Right atrium auricular region (tissue), 2 donors: ENCODE data around the gene PRDM16. TPM values are rescaled to one million over a fixed set of nuclear protein-coding genes. Genes with fewer than 3 reads are reported as not detected.

Source experiments
- DNase-seq: peaks from one replicate; pipeline ENCODE4 v3.0.0-alpha.2; 2019; ENCODE audit warnings: low spot score
- H3K27ac ChIP-seq, 2 donors: fragments of 200-600 bp; sonication (generic); 1 replicate in 1 of 2; 2 replicates in 1 of 2; pipeline ENCODE4 v1.5.1; 2016 to 2019
- H3K27me3 ChIP-seq, 2 donors: fragments of 200-600 bp; sonication (generic); one replicate each; pipeline versions ENCODE4 v1.5.1 to v1.6.0; 2017 to 2019
- H3K36me3 ChIP-seq: fragments of 200-600 bp; sonication (generic); one replicate; pipeline ENCODE4 v1.5.1; 2016
- H3K4me1 ChIP-seq, 2 donors: fragments of 200-600 bp; sonication (generic); one replicate each; pipeline versions ENCODE4 v1.5.1 to v1.6.0; 2017 to 2019
- H3K4me3 ChIP-seq, 2 donors: fragments of 200-600 bp; sonication (generic); 1 replicate in 1 of 2; 2 replicates in 1 of 2; pipeline ENCODE4 v1.5.1; 2017 to 2019; ENCODE audit warnings: mild to moderate bottlenecking in 1 of 2, moderate library complexity in 1 of 2
- H3K9me3 ChIP-seq, 2 donors: fragments of 200-600 bp; sonication (generic); one replicate each; pipeline ENCODE4 v1.5.1; 2019
- total RNA-seq, 2 donors: library from RNA; depleted of rRNA; stranded (reverse); fragments of >200 nt; gene quantifications; one replicate each; pipeline ENCODE4 v1.1.0, GENCODE V29; 2016
- TF ChIP-seq, protein P1 (sequence below), 2 donors: fragments of 200-600 bp; sonication (generic); IDR thresholded peaks; one replicate each; pipeline ENCODE4 v1.5.1; 2019; ENCODE audit warnings: antibody characterized with exemption in 2 of 2

Gene PRDM16
- total RNA-seq, 2 donors from 2014 or later: 0.22 to 3.3 TPM

- Histone ChIP-seq H3K36me3 (no peaks in the 10 kb centered on the region), H3K4me1 (no peaks in the 10 kb centered on the region), H3K27me3 (no peaks in the 10 kb centered on the region), H3K4me3 (no peak overlapping the region), H3K27ac (no peak overlapping the region), H3K9me3 (no peaks in the 10 kb centered on the region)
- TF ChIP-seq, protein P1, sequence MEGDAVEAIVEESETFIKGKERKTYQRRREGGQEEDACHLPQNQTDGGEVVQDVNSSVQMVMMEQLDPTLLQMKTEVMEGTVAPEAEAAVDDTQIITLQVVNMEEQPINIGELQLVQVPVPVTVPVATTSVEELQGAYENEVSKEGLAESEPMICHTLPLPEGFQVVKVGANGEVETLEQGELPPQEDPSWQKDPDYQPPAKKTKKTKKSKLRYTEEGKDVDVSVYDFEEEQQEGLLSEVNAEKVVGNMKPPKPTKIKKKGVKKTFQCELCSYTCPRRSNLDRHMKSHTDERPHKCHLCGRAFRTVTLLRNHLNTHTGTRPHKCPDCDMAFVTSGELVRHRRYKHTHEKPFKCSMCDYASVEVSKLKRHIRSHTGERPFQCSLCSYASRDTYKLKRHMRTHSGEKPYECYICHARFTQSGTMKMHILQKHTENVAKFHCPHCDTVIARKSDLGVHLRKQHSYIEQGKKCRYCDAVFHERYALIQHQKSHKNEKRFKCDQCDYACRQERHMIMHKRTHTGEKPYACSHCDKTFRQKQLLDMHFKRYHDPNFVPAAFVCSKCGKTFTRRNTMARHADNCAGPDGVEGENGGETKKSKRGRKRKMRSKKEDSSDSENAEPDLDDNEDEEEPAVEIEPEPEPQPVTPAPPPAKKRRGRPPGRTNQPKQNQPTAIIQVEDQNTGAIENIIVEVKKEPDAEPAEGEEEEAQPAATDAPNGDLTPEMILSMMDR (IDR thresholded peaks at IDR 0.05): no peak
- no peak for DNase-seq
Measured at GRCh38 chr1:3211582-3212375, 142.8 kb downstream of the PRDM16 start.

DNA sequence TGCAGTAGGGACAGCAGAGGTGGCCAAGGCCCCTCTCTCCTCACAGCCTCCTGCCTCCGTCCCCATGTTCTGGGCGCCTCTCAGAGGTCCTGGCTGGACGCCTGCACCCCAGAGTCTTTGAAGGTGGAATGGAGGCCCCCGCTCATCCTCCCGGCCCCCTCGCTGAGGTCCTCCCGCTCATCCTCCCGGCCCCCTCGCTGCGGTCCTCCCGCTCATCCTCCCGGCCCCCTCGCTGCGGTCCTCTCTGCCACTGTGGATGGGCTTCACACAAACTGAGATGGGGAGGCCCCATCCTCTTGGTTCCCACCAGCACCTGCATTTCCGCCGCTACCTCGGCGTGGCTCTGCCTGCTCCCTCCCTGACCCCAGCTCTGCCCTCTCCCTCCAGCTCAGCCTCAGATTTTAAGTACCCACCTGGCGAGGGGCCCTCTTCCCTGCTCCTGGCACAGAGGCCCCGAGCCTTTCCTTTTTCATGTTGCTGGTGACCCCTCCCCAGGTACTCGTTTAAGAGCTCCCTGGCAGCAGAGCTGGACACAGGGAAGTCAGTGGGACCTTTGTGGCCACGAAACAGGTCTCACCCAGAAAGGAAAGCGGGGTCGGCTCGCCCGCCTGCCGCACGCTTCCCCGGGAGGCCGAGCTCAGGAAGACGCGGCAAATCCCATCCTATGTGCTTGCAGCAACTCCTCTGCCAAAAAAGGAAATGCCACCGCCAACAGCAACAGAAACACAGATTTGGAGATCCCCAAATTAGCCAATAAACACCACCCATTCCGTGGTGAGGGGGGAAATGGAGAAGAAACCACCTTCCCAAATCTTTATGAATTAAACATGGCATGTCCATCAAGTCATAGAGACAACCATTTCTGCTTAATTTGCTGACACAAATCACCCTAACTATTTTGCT lies 143.7 kb downstream of the PRDM16 start:
- TF ChIP-seq, protein P1 (IDR thresholded peaks at IDR 0.05): no peak
- Histone ChIP-seq H3K36me3 (no peaks in the 10 kb centered on the region), H3K9me3 (no peaks in the 10 kb centered on the region), H3K27ac (no peak overlapping the region), H3K4me1 (no peaks in the 10 kb centered on the region), H3K4me3 (no peak overlapping the region), H3K27me3 (no peaks in the 10 kb centered on the region)
- no peak for DNase-seq

- peaks cover 0 to 8% of the 10 kb centered on the region in 2 donors for H3K4me1 ChIP-seq
- no peaks in the 10 kb centered on the region for H3K36me3 ChIP-seq
- H3K4me3 ChIP-seq: no peak overlapping the region
- no peak for DNase-seq
- H3K27ac ChIP-seq: no peak overlapping the region
- H3K27me3 ChIP-seq: no peaks in the 10 kb centered on the region
- H3K9me3 ChIP-seq: no peaks in the 10 kb centered on the region
- TF ChIP-seq, protein P1 (IDR thresholded peaks at IDR 0.05): no peak
Measured at GRCh38 chr1:3213730-3214129, 144.7 kb downstream of the PRDM16 start.

DNA sequence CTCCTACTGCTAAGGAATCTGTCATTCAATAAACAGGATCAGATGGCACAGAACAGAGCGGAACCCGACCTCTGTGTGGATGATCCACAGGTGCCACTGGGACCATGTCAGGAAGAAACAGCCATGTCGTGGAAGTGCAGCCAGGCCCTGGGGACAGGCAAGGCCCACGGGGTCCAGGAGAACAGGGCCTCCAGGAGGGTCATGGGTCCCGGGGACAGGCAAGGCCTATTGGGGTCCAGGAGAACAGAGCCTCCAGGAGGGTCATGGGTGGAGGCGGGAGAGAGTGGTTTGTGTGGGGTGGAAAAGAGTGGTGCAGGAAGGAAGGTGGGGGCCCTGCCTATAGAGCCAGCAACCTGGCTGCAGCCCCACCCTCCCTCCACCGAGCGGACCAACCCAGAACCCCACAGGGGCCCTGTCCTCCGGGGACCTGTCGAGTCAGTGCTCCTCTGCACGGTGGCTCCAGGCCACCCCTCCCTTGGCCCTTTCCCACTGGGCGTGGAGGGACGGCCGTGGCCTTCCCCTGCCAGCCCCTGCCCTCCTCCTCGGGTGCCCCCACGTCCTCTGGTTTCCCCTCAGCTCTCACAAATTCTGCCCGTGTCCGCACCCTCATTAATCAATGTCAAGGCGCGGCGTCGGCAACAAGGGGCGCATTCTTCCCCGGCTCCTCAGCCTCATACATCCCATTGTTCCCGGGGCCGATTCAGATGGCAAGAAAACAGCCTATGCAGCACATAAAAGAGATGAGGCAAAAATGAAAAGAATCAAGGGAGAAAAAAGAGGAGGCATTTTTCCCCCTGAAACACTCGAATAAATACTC lies 146.4 kb downstream of the PRDM16 start:
- no peaks in the 10 kb centered on the region for H3K27me3 ChIP-seq
- H3K4me1 ChIP-seq: peaks cover 0 to 17% of the 10 kb centered on the region in 2 donors
- no peak overlapping the region for H3K4me3 ChIP-seq
- H3K36me3 ChIP-seq: no peaks in the 10 kb centered on the region
- no peak overlapping the region for H3K27ac ChIP-seq
- no peak for DNase-seq
- H3K9me3 ChIP-seq: no peaks in the 10 kb centered on the region
- TF ChIP-seq, protein P1 (IDR thresholded peaks at IDR 0.05): no peak

DNA sequence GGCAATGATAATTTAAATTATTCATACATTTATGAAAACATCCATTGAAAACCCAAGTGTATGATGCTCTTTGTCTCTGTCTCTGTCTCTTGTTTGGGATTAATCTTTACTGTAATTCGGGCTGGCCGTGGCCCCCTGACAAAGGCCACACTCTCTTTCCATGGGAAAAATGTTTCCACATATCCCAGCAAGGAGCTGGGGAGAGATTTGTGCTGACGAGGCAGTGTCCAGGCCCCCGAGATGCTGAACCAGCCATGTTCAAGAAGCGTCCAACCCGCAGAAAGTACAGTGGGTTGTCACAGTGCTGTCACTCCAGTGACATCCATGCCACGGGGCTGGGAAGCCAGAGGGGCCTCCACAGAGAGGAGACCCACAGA lies 147.0 kb downstream of the PRDM16 start:
- no peak for DNase-seq
- no peaks in the 10 kb centered on the region for H3K27me3 ChIP-seq
- no peak overlapping the region for H3K4me3 ChIP-seq
- H3K36me3 ChIP-seq: no peaks in the 10 kb centered on the region
- H3K27ac ChIP-seq: no peak overlapping the region
- H3K9me3 ChIP-seq: no peaks in the 10 kb centered on the region
- peaks cover 0 to 23% of the 10 kb centered on the region in 2 donors for H3K4me1 ChIP-seq
- TF ChIP-seq, protein P1 (IDR thresholded peaks at IDR 0.05): no peak
